Calu3 (cell line): ENCODE results near the gene OTP. TPM values are rescaled to one million over a fixed set of nuclear protein-coding genes. Genes with fewer than 3 reads are reported as not detected.

ENCODE experiments used
- BruUV-seq: library from RNA; stranded (reverse); fragments of 400-500 nt; replicated peaks from 2 replicates; lab custom pipeline; 2021; lab: Mats Ljungman, UMichigan
- CTCF ChIA-PET: fragments of 300-600 bp; sonication (Branson Sonifier 250); formaldehyde crosslinking; loops from one replicate; lab custom pipeline; 2022; ENCODE audit warnings: antibody characterized with exemption; lab: Charles Lee
- DNase-seq: peaks from one replicate; pipeline ENCODE4 v3.0.0; 2022
- H3K27ac Mint-ChIP-seq: one replicate; pipeline ENCODE4 v1.8.0; 2022; ENCODE audit warnings: mixed read lengths; ENCODE audit not compliant: unreplicated experiment
- H3K27me3 Mint-ChIP-seq: one replicate; pipeline ENCODE4 v1.8.0; 2022; ENCODE audit warnings: mixed read lengths; ENCODE audit not compliant: unreplicated experiment
- H3K36me3 Mint-ChIP-seq: one replicate; pipeline ENCODE4 v1.8.0; 2022; ENCODE audit warnings: mild to moderate bottlenecking, moderate library complexity, mixed read lengths; ENCODE audit not compliant: insufficient read depth, unreplicated experiment
- H3K4me1 Mint-ChIP-seq: one replicate; pipeline ENCODE4 v1.8.0; 2022; ENCODE audit warnings: mild to moderate bottlenecking, low read depth, mixed read lengths; ENCODE audit not compliant: unreplicated experiment
- H3K4me3 Mint-ChIP-seq: one replicate; pipeline ENCODE4 v1.8.0; 2022; ENCODE audit warnings: mild to moderate bottlenecking, low read depth, moderate library complexity, mixed read lengths; ENCODE audit not compliant: unreplicated experiment
- H3K9me3 Mint-ChIP-seq: one replicate; pipeline ENCODE4 v1.8.0; 2022; ENCODE audit warnings: low read depth, mixed read lengths; ENCODE audit not compliant: unreplicated experiment
- CTCF ChIP-seq: fragments of 200-600 bp; IDR thresholded peaks from one replicate; pipeline ENCODE4 v1.8.0; 2022; ENCODE audit warnings: antibody characterized with exemption; ENCODE audit not compliant: unreplicated experiment
- intact Hi-C: fragments of 100-400 bp; cut with micrococcal nuclease; formaldehyde crosslinking; loops from one replicate; pipeline ENCODE4 v1.10.0; 2022; ENCODE audit not compliant: unreplicated experiment
- total RNA-seq: library from RNA; stranded (reverse); gene quantifications from 2 replicates; pipeline ENCODE4 v1.2.3, GENCODE V29; 2022

OTP gene
- total RNA-seq, 1 experiment from 2014 or later = 0.12 TPM

GRCh38 chr5:77650686-77651085 is 12.2 kb upstream of the OTP start:
- no peak overlapping the region for H3K27ac Mint-ChIP-seq
- CTCF ChIA-PET = no interaction called here
- no TSS peak for BruUV-seq
- TF ChIP-seq CTCF = no peak
- peaks cover 97% of the 10 kb centered on the region for H3K27me3 Mint-ChIP-seq
- no peaks in the 10 kb centered on the region for H3K9me3 Mint-ChIP-seq
- intact Hi-C loops = no loop called here
- H3K4me3 Mint-ChIP-seq = no peak overlapping the region
- H3K4me1 Mint-ChIP-seq = no peaks in the 10 kb centered on the region
- no peak for DNase-seq
- no peaks in the 10 kb centered on the region for H3K36me3 Mint-ChIP-seq

- TF ChIP-seq CTCF = no peak
- CTCF ChIA-PET = no interaction called here
- H3K27me3 Mint-ChIP-seq = peaks cover 96% of the 10 kb centered on the region
Measured at GRCh38 chr5:77649776-77650175, 11.3 kb upstream of the OTP start.

GRCh38 chr5:77645995-77646639 is 7.6 kb upstream of the OTP start:
- no peak for DNase-seq
- CTCF ChIA-PET = interaction anchor here (0.6 to 1.1 kb wide), 2 partner anchors 493 to 917 kb away, joined by 3 to 4 read pairs; no protein-coding TSS in a partner anchor
- peak overlapping the region; percentile 49 for H3K4me3 Mint-ChIP-seq

More at GRCh38 chr5:77649776-77650175, 11.3 kb upstream of the OTP start:
- DNase-seq = no peak
- BruUV-seq = no TSS peak
- H3K27ac Mint-ChIP-seq = no peak overlapping the region
- H3K4me1 Mint-ChIP-seq = no peaks in the 10 kb centered on the region
- intact Hi-C loops = loop anchor here (10.0 kb wide), 1 partner anchor 355 kb away; no protein-coding TSS in a partner anchor
- H3K36me3 Mint-ChIP-seq = no peaks in the 10 kb centered on the region
- no peak overlapping the region for H3K4me3 Mint-ChIP-seq
- H3K9me3 Mint-ChIP-seq = no peaks in the 10 kb centered on the region

More at GRCh38 chr5:77645995-77646639, 7.6 kb upstream of the OTP start:
- peaks cover 96% of the 10 kb centered on the region for H3K27me3 Mint-ChIP-seq
- intact Hi-C loops = loop anchor here (10.0 kb wide), 1 partner anchor 359 kb away; no protein-coding TSS in a partner anchor
- H3K27ac Mint-ChIP-seq = no peak overlapping the region
- TF ChIP-seq CTCF = no peak
- no peaks in the 10 kb centered on the region for H3K36me3 Mint-ChIP-seq
- no peaks in the 10 kb centered on the region for H3K4me1 Mint-ChIP-seq
- BruUV-seq = no TSS peak
- H3K9me3 Mint-ChIP-seq = no peaks in the 10 kb centered on the region
